H1 (cell line): ENCODE data around the gene CADPS. TPM values are rescaled to one million over a fixed set of nuclear protein-coding genes. Genes with fewer than 3 reads are reported as not detected.

Experiments
- RNF2 ChIP-seq: fragments of 200-900, 300-1000 bp; sonication (generic); IDR thresholded peaks from 2 replicates; pipeline ENCODE4 v1.7.1; 2016; ENCODE audit warnings: borderline replicate concordance, low read depth, mild to moderate bottlenecking, antibody characterized with exemption, low read length; ENCODE audit not compliant: poor library complexity, severe bottlenecking; ENCODE audit errors: missing control alignments
- polyA plus RNA-seq, 7 experiments: library from polyadenylated mRNA; depleted of rRNA in 3 of 7; stranded (reverse) in 5 of 7; unstranded in 2 of 7; fragments of >200 nt in 5 of 7; fragments of 200-250 nt in 2 of 7; gene quantifications; 1 replicate in 5 of 7; 2 replicates in 1 of 7; 4 replicates in 1 of 7; pipeline versions ENCODE4 v1.2.1 to v1.2.3, GENCODE V29; 2011 to 2013; ENCODE audit warnings: missing spikeins in 2 of 7, mixed read lengths in 2 of 7
- total RNA-seq: library from RNA; stranded (reverse); fragmentation: NEBNext Ultra II Directional; extraction: Animal tissue kit (Norgen Biotek cat#: 25700); gene quantifications from 2 replicates; pipeline ENCODE4 v1.2.1, GENCODE V29; 2021

CADPS gene
- total and polyA plus RNA-seq, 2 of the 8 experiments (the other 6 are each of a cell fraction or from before 2014, with no cell fraction given): 7.1 to 10.2 TPM

- TF ChIP-seq RNF2: no peak
Measured at GRCh38 chr3:62686503-62687294, 188.5 kb downstream of the CADPS start (continued).
